GM18951 (cell line): ENCODE data around the gene RHBDF2.

Experiments used
- POLR2A ChIP-seq: IDR thresholded peaks from 4 replicates; pipeline ENCODE4 v1.6.1; 2011; ENCODE audit warnings: mild to moderate bottlenecking; ENCODE audit not compliant: insufficient read length, insufficient read depth; ENCODE audit errors: extremely low read depth
- in situ Hi-C: fragments of 300-500 bp; cut with MboI; formaldehyde crosslinking; loops from one replicate; pipeline ENCODE4 v1.12.0; 2022; ENCODE audit warnings: low sequenced_read_pairs, mixed read lengths, inconsistent platforms; ENCODE audit not compliant: unreplicated experiment

Gene RHBDF2

GRCh38 chr17:76469991-76470739, 31.1 kb downstream of the RHBDF2 start:
- no peak for TF ChIP-seq POLR2A
- in situ Hi-C loops = loop anchor here (5.0 kb wide), 1 partner anchor 37 kb away; no protein-coding TSS in a partner anchor

DNA sequence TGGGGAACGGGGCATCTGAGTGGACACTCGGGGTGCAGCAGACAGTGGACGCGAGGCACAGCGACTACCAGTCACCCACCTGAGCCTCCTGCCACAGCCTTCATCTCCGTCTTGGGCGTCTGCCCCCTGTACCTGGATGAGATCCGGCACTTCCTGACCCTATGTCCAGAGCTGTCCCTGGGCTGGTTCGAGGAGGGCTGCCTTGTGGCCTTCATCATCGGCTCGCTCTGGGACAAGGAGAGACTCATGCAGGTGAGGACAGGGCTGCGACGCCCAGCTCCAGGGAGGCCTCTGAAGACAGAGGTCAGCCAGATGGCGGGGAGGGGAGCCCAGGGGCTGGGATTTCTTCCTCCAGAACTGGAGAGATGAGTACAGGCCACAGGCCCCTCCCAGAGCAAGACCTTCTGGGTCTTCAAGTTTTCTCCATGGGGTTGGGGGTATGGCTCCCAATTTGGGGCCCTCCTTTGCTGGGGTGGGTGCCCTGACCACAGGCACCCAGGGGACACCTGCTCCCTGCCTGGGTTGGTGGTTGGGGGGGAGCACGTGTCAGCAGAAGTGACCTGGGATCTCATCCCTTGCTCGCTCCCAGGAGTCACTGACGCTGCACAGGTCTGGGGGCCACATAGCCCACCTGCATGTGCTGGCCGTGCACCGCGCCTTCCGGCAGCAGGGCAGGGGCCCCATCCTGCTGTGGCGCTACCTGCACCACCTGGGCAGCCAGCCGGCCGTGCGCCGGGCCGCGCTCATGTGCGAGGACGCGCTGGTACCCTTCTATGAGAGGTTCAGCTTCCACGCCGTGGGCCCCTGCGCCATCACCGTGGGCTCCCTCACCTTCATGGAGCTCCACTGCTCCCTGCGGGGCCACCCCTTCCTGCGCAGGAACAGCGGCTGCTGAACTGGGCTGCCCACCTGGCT, 31.9 kb downstream of the RHBDF2 start:
- TF ChIP-seq POLR2A = no peak
- in situ Hi-C loops = loop anchor here (5.0 kb wide), 1 partner anchor 38 kb away; no protein-coding TSS in a partner anchor

GRCh38 chr17:76468634-76469010, 32.6 kb downstream of the RHBDF2 start:
- peak; percentile 6 for TF ChIP-seq POLR2A
- in situ Hi-C loops = loop anchor here (5.0 kb wide), 1 partner anchor 39 kb away; no protein-coding TSS in a partner anchor

- in situ Hi-C loops = loop anchor here (5.0 kb wide), 1 partner anchor 39 kb away; no protein-coding TSS in a partner anchor
These were observed 33.2 kb downstream of the RHBDF2 start for GRCh38 chr17:76467809-76468633.

DNA sequence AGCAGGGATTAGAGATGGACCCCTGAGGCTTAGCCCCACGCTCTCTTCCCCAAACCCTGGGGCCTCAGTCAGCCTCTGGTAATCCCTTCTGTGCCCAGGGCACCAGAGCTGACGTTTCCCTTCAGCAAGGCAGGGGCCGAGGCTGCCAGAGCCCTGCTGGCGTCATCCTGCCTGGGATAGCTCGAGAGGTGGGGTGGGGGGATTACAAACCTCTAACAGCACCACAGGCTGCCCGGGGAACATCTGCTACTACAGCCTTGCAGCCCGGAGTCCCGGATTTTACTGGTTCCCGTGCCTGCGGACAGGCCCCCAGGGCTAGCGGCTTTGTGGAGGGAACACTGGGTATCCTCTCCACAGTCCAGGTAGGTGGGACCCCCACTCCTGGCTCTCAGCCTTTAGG, 33.9 kb downstream of the RHBDF2 start, which contains the start of gene AANAT:
AANAT (plus strand) TSS at position 238 of the 400 bp plus-strand sequence. CDS start 1,144 bp downstream, outside the sequence.
- no peak for TF ChIP-seq POLR2A
- in situ Hi-C loops = loop anchor here (5.0 kb wide), 1 partner anchor 40 kb away; no protein-coding TSS in a partner anchor

More at GRCh38 chr17:76467809-76468633, 33.2 kb downstream of the RHBDF2 start:
- peak; percentile 0 for TF ChIP-seq POLR2A

GRCh38 chr17:76466775-76467130, 34.5 kb downstream of the RHBDF2 start:
- no peak for TF ChIP-seq POLR2A
- in situ Hi-C loops = loop anchor here (5.0 kb wide), 1 partner anchor 41 kb away; no protein-coding TSS in a partner anchor

GRCh38 chr17:76462556-76463290, 38.5 kb downstream of the RHBDF2 start:
- in situ Hi-C loops = no loop called here
- no peak for TF ChIP-seq POLR2A

DNA sequence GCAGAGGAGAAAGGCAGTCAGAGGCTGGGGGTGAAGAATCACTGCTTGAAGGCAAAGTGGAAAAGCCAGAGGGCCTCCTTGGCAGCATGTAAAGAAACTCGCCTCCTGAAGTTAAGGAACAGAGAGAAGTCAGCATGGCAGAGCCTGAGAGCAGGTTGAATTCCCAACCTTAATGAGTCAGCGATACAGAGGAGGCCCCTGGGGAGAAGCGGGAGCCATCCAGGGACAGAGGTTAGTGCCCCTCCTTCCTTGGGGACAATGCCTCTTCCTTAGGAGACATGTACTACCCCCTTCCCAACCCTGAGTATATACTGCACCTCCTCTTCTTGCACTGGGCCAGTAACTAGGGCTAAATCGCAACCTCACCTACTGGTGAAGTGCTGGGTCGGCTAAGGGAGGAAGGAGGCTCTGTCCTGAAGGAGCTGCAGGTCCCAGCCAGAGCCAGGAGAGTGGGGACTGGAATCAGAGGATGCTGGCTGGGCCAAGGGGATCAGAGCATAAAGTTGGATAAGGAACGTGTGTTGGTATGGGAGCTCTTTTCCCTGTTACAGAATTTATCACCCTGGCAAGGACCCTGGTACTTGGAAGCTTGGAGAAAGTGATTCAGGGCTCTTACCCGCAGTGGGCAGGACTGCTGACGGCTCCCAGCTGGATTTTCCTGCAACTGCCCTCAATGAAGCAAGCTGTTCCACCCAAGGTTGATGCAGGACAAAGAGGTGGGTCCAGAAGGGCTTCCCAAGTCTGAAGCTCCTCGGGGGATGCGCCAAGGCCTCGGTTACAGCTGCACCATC, 39.3 kb downstream of the RHBDF2 start:
- TF ChIP-seq POLR2A = no peak
- in situ Hi-C loops = no loop called here

GRCh38 chr17:76459674-76460073, 41.5 kb downstream of the RHBDF2 start:
- no peak for TF ChIP-seq POLR2A
- in situ Hi-C loops = no loop called here

DNA sequence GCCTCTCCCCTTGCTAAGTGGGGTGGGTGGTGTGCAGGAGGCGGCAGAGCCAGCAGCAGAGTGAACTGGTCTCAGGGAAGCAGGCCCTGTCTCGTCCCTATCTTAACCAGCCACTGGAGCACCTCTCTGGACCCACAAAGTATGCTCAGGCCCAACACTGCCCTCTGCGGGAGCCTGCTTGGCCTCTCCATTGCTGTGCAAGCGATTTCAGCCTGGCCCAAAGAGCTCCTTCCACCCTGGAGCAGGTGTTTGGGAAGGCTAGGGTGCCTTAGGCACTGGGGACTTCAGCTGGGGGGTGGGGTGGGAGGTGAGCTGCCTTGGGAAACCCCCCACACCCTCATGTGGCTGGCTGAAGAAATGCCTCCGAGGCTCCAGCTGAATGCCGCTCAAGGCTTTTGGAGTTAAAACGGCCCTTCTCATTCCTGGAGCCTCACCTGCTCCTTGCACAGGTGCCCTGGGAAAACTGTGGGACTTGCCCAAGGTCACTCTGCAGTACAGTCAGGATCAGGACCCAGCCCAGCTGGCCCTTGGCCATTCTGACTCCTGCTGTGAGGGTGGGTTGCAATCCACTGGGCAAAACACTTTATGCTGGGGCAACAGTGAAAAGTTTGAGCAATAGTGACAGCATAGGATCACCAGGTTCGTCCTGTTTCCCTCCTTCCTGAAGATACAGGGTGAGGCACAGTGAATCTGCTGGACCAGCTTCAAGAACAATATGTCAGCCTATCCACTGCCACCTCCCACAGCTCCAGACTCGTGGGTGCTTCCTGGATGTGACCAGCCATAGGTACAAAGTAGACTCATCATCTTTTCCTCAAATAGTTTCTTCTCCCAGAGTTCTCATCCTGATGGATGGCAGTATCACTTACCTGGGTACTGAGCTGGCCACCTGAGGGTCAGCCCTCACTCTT, 42.4 kb downstream of the RHBDF2 start:
- in situ Hi-C loops = no loop called here
- no peak for TF ChIP-seq POLR2A
